ENCODE measurements around the gene BBS9. TPM values are rescaled to one million over a fixed set of nuclear protein-coding genes. Genes with fewer than 3 reads are reported as not detected.
"Not testable (repeated sequence)": the region's sequence is repeated elsewhere in the genome, so short reads cannot be mapped to it uniquely, and the experiment has no call there.

The BBS9 gene
- total RNA-seq, 1 experiment from 2014 or later = 3.8 TPM

GRCh38 chr7:33276325-33276724, 147.0 kb downstream of the BBS9 start:
- no peak for DNase-seq (ENCODE audit: low spot score)

- no peak for DNase-seq (ENCODE audit: low spot score)
Measured at GRCh38 chr7:33276729-33277128, 147.4 kb downstream of the BBS9 start.

DNA sequence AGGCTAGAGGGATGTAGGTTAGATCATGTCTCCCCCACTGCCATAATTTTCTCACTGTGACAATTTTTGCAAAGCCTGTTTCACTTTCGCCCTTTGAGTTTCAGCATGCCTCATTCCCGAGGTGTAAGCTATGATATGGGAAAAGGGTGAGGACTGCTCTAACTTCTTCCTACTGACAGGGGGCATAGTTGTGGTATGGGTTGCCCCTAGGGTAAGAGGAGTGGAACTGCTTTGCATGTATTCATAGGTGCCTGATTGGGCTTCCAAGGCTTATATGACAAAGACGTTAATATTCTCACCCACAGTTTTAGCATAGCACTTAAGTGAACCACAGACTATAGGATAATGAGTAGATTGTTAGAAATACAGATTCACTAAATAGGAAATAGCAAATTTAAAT, 148.7 kb downstream of the BBS9 start:
- no peak for DNase-seq (ENCODE audit: low spot score)

DNA sequence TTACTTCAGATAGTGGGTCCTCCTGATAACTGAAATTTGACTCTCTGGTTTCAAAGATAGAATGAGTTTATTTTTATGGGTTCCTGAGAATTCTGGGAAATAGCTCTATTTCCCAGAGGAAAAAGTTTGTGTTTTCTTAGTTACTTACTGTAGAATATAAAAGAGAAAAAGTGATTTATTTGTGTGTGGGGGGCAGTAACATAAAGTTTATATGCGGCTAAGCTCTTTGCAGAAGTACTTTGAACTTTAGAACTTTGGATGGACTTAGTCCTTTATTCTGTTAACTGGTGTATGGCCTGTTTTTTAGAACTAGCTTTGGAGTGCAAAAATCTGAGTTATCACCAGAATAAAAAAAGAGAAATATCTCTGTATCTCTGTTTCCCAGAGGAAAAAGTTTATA, 157.1 kb downstream of the BBS9 start:
- no peak for DNase-seq (ENCODE audit: low spot score)

DNA sequence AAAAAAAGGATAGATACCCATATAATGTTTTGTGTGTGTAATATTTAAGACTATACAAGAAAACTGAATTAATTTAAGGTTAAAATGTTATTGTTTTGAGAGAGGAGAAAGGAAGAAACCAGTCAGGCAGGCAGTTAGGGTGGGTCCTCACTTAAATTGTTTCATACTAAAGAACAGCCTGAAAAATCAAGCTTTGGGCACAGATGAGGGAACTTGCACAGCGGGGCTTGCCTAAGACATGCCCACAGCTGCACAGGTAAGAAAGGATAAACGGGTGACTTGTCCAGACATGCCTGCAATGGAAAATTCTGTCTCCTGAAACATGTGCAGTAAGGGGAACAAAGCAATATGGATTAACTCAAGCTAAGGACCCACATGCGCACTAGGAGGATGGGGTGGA, 158.4 kb downstream of the BBS9 start:
- DNase-seq (ENCODE audit: low spot score) = no peak

DNA sequence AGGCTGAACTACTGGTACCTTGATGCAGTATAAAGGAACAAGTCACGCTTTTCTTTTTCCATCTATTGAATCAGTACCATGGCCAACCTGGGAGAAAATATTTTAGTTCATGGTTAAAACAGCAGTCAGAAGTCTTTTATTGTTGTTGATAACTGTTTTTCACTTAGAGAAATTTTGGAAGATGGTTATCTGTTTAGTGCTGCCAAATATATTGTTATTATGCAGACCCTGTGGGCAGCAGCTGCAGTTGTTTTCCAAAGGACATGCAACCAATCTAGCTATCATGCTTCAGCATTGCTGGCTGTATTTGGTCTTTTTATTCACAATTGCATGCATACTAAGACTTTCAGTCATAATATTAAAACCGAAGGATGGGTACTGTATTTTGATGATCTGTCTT, 169.5 kb downstream of the BBS9 start:
- no peak for DNase-seq (ENCODE audit: low spot score)

DNA sequence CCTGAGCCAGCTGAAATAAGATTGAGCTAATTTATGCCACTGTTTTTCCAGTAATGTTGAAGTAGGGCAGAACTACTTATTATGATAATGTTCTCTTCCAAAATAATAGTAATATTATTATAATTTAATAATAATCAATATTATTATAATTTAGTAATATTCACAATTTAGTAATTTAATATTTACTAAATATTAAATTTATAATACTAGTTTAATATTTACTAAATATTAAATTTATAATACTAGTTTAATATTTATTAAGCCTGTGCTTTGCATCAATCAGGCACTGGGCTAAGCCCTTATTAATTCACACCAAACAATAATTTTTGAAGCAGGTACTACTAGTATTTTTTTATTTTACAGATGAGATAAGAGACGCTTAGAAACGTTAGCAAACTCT, 170.1 kb downstream of the BBS9 start:
- no peak for DNase-seq (ENCODE audit: low spot score)

DNA sequence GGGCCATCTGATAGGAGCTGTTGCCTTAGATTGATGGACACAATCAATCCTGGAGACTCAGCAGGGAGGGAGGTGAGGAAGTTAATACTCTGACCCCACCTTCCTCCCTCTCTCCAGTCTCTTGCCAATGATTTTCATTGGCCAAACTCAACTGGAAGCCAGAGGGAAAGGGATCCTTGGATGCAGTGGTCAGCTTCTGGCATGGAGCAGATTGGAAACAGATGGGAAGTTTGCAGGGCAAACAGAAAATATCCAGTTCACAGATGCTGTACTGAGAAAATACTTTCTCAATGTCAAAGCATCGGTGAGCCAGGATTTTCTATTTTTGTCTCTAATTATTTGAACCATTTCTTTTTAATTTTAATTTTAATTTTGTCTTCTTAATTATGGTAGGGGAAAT, 170.8 kb downstream of the BBS9 start:
- DNase-seq (ENCODE audit: low spot score) = no peak

GRCh38 chr7:33300742-33301141, 171.4 kb downstream of the BBS9 start:
- no peak for DNase-seq (ENCODE audit: low spot score)

DNA sequence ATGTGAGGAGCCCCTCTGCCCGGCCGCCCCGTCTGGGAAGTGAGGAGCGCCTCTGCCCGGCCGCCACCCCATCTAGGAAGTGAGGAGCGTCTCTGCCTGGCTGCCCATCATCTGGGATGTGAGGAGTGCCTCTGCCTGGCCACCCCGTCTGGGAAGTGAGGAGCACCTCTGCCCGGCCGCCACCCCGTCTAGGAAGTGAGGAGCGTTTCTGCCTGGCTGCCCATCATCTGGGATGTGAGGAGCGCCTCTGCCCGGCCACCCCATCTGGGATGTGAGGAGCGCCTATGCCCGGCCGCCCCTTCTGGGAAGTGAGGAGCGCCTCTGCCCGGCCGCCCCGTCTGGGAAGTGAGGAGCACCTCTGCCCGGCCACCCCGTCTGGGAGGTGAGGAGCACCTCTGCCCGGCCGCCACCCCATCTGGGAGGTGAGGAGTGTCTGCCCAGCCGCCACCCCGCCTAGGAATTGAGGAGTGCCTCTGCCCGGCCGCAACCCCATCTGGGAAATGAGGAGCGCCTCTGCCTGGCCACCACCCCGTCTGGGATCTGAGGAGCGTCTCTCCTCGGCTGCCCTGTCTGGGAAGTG, 174.7 kb downstream of the BBS9 start:
- DNase-seq (ENCODE audit: low spot score) = not testable (repeated sequence)

DNA sequence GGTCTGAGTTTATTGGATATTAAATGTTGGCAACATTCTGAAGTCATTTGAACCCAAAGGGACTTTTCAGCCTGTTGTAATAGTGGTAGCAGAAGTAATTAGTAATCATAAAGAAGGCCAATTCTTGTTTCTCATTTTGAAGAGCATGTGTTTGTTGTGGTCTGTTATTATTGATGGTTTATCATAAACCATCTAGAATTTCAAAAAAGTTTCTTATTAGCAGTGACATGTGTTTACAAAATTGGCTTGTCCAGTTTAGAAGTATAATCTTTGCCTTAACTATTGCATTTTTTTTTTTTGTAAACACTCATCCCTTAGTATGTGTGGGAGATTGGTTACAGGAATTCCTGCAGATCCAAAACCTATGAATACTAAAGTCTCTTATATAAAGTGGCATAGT, 177.8 kb downstream of the BBS9 start:
- no peak for DNase-seq (ENCODE audit: low spot score)

DNA sequence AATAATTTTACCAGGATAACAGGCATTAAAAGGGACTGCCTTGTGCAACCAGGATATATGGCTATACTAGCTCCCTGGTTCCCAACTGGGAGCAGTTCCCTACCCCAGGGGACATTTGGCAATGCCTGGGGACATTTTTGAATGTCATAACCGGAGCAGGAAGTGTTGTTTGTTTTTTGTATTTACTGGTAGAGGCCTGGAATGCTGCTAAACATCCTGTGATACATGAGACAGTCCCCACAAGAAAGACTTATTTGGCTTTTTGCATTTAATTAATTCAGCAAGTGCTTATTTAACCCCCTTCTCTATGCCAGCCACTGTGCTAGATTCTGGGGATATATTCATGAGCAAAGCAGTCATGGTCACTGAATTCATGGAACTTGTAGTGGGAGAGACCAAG, 181.2 kb downstream of the BBS9 start:
- no peak for DNase-seq (ENCODE audit: low spot score)

DNA sequence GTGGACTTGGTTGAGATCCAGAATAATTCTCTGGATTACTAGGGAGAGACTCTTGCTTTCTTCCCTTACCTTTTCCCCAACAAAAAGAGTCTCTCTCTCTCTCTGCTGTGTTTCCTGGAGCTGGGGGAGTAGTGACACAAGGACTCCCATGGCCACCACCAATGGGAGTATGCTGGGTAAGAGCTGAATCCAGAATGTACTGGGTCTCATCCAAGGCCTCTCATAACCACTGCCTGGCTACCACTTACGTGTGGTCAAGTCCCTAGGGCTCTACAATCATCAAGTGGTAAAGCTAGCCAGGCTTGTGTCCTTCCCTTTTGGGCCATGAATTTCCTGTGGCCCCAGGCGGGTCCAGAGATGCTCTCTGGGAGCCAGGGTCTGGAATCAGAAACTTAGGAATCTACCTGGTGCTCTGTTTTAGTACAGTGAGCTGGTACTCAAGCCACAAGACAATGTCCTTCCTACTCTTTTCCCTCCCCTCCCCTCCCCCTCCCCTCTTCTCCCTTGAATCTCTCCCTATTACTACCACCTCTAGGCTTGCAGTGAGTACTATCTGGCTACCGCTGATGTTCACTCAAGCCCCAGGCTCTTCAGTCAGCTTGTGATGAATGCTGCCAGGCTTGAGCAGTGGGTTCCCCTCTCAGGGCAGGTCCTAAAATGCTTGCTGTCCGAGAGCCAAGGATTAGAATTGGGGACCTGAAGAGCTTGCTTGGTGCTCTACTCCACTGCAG, 196.6 kb downstream of the BBS9 start:
- no peak for DNase-seq (ENCODE audit: low spot score)

- DNase-seq (ENCODE audit: low spot score) = no peak
Measured at GRCh38 chr7:33326485-33326848, 197.1 kb downstream of the BBS9 start.

GRCh38 chr7:33327427-33327826, 198.1 kb downstream of the BBS9 start:
- DNase-seq (ENCODE audit: low spot score) = no peak

- DNase-seq (ENCODE audit: low spot score) = peak; percentile 50
Measured at GRCh38 chr7:33334349-33334748, 205.0 kb downstream of the BBS9 start.

GRCh38 chr7:33336820-33337219, 207.5 kb downstream of the BBS9 start:
- no peak for DNase-seq (ENCODE audit: low spot score)

GRCh38 chr7:33339074-33339790, 209.9 kb downstream of the BBS9 start:
- no peak for DNase-seq (ENCODE audit: low spot score)

DNA sequence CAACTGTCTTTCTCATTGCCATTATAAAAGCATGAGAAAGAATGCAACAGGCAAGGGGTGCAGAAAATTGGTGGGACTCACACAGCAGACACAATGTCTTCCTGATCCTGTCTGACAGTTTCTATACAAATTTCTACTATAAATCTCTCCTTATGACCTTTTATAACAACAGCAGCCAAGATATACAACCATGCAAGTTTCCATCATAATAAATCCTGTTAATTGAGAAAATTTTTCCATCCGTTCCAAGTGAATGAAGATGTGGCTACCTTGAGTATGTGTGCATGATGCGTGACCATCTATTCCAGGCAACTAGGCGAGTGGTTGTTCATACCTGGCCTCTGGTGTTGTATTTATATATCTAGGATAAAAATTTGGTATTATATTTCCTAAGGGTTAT, 216.7 kb downstream of the BBS9 start:
- DNase-seq (ENCODE audit: low spot score) = no peak

- no peak for DNase-seq (ENCODE audit: low spot score)
Measured at GRCh38 chr7:33350577-33350976, 221.2 kb downstream of the BBS9 start.

- DNase-seq (ENCODE audit: low spot score) = no peak
Measured at GRCh38 chr7:33351709-33352108, 222.3 kb downstream of the BBS9 start.

- no peak for DNase-seq (ENCODE audit: low spot score)
Measured at GRCh38 chr7:33354201-33354600, 224.8 kb downstream of the BBS9 start.

GRCh38 chr7:33355386-33355785, 226.0 kb downstream of the BBS9 start:
- no peak for DNase-seq (ENCODE audit: low spot score)
